ENCODE measurements around the gene SSH2.

DNA sequence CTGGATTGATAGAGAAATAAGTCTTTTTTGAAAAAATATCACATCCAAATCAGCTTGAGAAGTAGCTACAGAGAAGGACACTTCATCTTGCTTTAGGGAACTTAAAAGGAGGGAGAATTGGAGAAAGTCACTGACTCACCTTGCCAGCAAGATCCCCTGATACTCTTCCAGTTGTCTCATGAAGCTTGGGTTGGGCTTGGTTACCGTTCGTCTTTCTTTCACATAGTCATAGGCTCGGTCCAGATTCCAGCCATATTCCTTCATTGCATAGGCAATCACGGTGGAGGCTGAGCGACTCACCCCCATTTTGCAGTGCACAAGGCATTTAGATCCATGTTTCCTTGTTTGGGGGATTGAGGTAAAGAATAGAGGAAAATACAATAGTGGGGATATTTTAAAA lies 282.0 kb downstream of the SSH2 start:
- TF ChIP-seq GATA2 (IDR thresholded peaks at IDR 0.05; ENCODE audit: low read depth, low read length) (no peak), GATA3 (IDR thresholded peaks at IDR 0.05; ENCODE audit: low read depth, low read length) (no peak)
